ENCODE results near the gene CNIH3. TPM values are rescaled to one million over a fixed set of nuclear protein-coding genes. Genes with fewer than 3 reads are reported as not detected.

CNIH3 gene
- total RNA-seq, 1 experiment from 2014 or later = 3.7 TPM

DNA sequence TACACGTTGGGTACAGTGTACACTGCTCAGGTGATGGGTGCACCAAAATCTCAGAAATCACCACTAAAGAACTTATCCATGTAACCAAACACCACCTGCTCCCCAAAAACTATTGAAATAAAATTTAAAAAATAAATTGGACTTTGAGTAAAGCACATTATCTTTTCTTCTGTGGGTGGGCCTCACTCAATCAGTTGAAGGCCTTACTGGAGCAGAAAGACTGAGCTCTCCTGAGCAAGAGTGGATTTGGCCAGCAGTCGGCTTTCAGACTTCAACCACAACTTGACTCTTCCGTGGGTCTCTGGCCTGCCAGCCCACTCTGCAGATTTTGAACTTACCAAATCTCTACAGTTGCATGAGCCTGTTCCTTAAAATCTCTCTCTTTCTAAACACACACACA, 78.9 kb downstream of the CNIH3 start:
- Histone ChIP-seq H3K4me3 (ENCODE audit: low read depth in 2 of 2, low read length in 2 of 2) (no peak overlapping the region), H3K4me1 (ENCODE audit: control insufficient read depth, insufficient read depth, low read length) (no peaks in the 10 kb centered on the region), H3K9me3 (ENCODE audit: control insufficient read depth, insufficient read depth, low read depth, low read length) (no peaks in the 10 kb centered on the region), H3K36me3 (ENCODE audit: control insufficient read depth, insufficient read depth, low read length) (no peaks in the 10 kb centered on the region), H3K27me3 (ENCODE audit: control insufficient read depth, insufficient read depth, low read length) (no peaks in the 10 kb centered on the region), H3K27ac (ENCODE audit: low read length) (no peak overlapping the region)
- POLR2A ChIA-PET = no interaction called here
- CTCF ChIA-PET = no interaction called here
- in situ Hi-C loops (cut with HindIII; ENCODE audit: low pct_unique_long_range_greater_than_20kb, low sequenced_read_pairs) = no loop called here
- TF ChIP-seq, protein P1, sequence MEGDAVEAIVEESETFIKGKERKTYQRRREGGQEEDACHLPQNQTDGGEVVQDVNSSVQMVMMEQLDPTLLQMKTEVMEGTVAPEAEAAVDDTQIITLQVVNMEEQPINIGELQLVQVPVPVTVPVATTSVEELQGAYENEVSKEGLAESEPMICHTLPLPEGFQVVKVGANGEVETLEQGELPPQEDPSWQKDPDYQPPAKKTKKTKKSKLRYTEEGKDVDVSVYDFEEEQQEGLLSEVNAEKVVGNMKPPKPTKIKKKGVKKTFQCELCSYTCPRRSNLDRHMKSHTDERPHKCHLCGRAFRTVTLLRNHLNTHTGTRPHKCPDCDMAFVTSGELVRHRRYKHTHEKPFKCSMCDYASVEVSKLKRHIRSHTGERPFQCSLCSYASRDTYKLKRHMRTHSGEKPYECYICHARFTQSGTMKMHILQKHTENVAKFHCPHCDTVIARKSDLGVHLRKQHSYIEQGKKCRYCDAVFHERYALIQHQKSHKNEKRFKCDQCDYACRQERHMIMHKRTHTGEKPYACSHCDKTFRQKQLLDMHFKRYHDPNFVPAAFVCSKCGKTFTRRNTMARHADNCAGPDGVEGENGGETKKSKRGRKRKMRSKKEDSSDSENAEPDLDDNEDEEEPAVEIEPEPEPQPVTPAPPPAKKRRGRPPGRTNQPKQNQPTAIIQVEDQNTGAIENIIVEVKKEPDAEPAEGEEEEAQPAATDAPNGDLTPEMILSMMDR (IDR thresholded peaks at IDR 0.05) = no peak
- TF ChIP-seq TCF7L2 (IDR thresholded peaks at IDR 0.05; ENCODE audit: low read depth, low read length) (no peak), SIN3A (IDR thresholded peaks at IDR 0.05; ENCODE audit: borderline replicate concordance, insufficient read depth, low read depth, low read length) (no peak), POLR2AphosphoS5 (IDR thresholded peaks at IDR 0.05; ENCODE audit: low read depth, low read length) (no peak)
- TF ChIP-seq, protein P2, sequence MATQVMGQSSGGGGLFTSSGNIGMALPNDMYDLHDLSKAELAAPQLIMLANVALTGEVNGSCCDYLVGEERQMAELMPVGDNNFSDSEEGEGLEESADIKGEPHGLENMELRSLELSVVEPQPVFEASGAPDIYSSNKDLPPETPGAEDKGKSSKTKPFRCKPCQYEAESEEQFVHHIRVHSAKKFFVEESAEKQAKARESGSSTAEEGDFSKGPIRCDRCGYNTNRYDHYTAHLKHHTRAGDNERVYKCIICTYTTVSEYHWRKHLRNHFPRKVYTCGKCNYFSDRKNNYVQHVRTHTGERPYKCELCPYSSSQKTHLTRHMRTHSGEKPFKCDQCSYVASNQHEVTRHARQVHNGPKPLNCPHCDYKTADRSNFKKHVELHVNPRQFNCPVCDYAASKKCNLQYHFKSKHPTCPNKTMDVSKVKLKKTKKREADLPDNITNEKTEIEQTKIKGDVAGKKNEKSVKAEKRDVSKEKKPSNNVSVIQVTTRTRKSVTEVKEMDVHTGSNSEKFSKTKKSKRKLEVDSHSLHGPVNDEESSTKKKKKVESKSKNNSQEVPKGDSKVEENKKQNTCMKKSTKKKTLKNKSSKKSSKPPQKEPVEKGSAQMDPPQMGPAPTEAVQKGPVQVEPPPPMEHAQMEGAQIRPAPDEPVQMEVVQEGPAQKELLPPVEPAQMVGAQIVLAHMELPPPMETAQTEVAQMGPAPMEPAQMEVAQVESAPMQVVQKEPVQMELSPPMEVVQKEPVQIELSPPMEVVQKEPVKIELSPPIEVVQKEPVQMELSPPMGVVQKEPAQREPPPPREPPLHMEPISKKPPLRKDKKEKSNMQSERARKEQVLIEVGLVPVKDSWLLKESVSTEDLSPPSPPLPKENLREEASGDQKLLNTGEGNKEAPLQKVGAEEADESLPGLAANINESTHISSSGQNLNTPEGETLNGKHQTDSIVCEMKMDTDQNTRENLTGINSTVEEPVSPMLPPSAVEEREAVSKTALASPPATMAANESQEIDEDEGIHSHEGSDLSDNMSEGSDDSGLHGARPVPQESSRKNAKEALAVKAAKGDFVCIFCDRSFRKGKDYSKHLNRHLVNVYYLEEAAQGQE (IDR thresholded peaks at IDR 0.05; ENCODE audit: insufficient read depth in 1 of 2, low read depth in 2 of 2, low read length in 1 of 2) = no peak
- ATAC-seq (no peak), DNase-seq (ENCODE audit: low read depth, low spot score) (no peak)
- intact Hi-C loops (cut with micrococcal nuclease; ENCODE audit: unreplicated experiment) = no loop called here
- no TSS peak for BruUV-seq (replicated peaks)

DNA sequence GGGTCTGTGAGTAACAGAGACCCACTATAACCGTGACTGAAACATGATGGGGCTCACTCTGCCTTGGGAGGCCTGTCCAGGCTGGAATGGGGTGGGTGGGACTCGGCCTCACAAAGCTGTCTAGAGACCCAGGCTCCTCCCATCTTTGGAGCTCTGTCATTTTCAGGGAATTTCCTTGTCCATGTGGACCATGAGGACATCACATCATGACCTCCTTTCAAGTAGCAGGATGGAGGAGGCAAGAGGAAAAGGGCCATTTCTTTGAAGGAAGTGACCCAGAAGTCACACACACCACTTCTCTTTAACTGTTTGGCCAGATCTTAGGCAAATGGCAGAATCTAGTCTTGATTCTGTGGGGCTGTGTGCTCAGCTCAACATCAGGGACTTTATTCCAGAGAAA, 79.9 kb downstream of the CNIH3 start:
- Histone ChIP-seq H3K4me1 (ENCODE audit: control insufficient read depth, insufficient read depth, low read length) (no peaks in the 10 kb centered on the region), H3K4me3 (ENCODE audit: low read depth in 2 of 2, low read length in 2 of 2) (no peak overlapping the region), H3K36me3 (ENCODE audit: control insufficient read depth, insufficient read depth, low read length) (no peaks in the 10 kb centered on the region), H3K27ac (ENCODE audit: low read length) (no peak overlapping the region), H3K27me3 (ENCODE audit: control insufficient read depth, insufficient read depth, low read length) (no peaks in the 10 kb centered on the region), H3K9me3 (ENCODE audit: control insufficient read depth, insufficient read depth, low read depth, low read length) (no peaks in the 10 kb centered on the region)
- ATAC-seq (no peak), DNase-seq (ENCODE audit: low read depth, low spot score) (no peak)
- no TSS peak for BruUV-seq (replicated peaks)
- intact Hi-C loops (cut with micrococcal nuclease; ENCODE audit: unreplicated experiment) (no loop called here), in situ Hi-C loops (cut with HindIII; ENCODE audit: low pct_unique_long_range_greater_than_20kb, low sequenced_read_pairs) (no loop called here)
- POLR2A ChIA-PET = no interaction called here
- CTCF ChIA-PET = no interaction called here
- TF ChIP-seq TCF7L2 (IDR thresholded peaks at IDR 0.05; ENCODE audit: low read depth, low read length) = no peak
- TF ChIP-seq, protein P1 (IDR thresholded peaks at IDR 0.05) = no peak
- TF ChIP-seq, protein P2 (IDR thresholded peaks at IDR 0.05; ENCODE audit: insufficient read depth in 1 of 2, low read depth in 2 of 2, low read length in 1 of 2) = no peak
- TF ChIP-seq POLR2AphosphoS5 (IDR thresholded peaks at IDR 0.05; ENCODE audit: low read depth, low read length) = no peak
- no peak for TF ChIP-seq SIN3A (IDR thresholded peaks at IDR 0.05; ENCODE audit: borderline replicate concordance, insufficient read depth, low read depth, low read length)
